ENCODE data around the gene LAMA4. TPM values are rescaled to one million over a fixed set of nuclear protein-coding genes. Genes with fewer than 3 reads are reported as not detected.

The LAMA4 gene
- total and polyA plus RNA-seq, 9 donors = 29.0 to 92.8 (median 42.5) TPM

- peaks cover 14% of the 10 kb centered on the region for H3K4me1 ChIP-seq (ENCODE audit: insufficient read depth)
- WGBS, 3 donors = 93 to 95% (median 95%) methylated on average over 7 of the region's 7 CpGs
Observed at GRCh38 chr6:112228480-112229332, 25.7 kb downstream of the LAMA4 start.

GRCh38 chr6:112227992-112228391 is 26.4 kb downstream of the LAMA4 start:
- H3K27ac ChIP-seq = no peak overlapping the region
- H3K9me3 ChIP-seq = no peaks in the 10 kb centered on the region
- H3K36me3 ChIP-seq = no peaks in the 10 kb centered on the region
- H3K27me3 ChIP-seq = no peaks in the 10 kb centered on the region
- intact Hi-C loops (cut with DNase I) = no loop called here
- TF ChIP-seq POLR2A (IDR thresholded peaks at IDR 0.05) = no peak
- no peak for TF ChIP-seq EP300 (IDR thresholded peaks at IDR 0.05)
- no peak for DNase-seq
- WGBS, 3 donors = 70 to 77% (median 73%) methylated on average over 1 of the region's 1 CpG
- peaks cover 11% of the 10 kb centered on the region for H3K4me1 ChIP-seq (ENCODE audit: insufficient read depth)
- no peak overlapping the region for H3K4me3 ChIP-seq

More at GRCh38 chr6:112228480-112229332, 25.7 kb downstream of the LAMA4 start:
- intact Hi-C loops (cut with DNase I) = no loop called here
- Histone ChIP-seq H3K9me3 (no peaks in the 10 kb centered on the region), H3K4me3 (no peak overlapping the region), H3K27ac (no peak overlapping the region), H3K27me3 (no peaks in the 10 kb centered on the region), H3K36me3 (no peaks in the 10 kb centered on the region)
- DNase-seq = no peak
- no peak for TF ChIP-seq POLR2A (IDR thresholded peaks at IDR 0.05)
- no peak for TF ChIP-seq CTCF (IDR thresholded peaks at IDR 0.05)
- TF ChIP-seq EP300 (IDR thresholded peaks at IDR 0.05) = no peak

GRCh38 chr6:112227411-112227810 is 27.0 kb downstream of the LAMA4 start:
- intact Hi-C loops (cut with DNase I) = no loop called here
- no peak overlapping the region for H3K4me3 ChIP-seq
- WGBS, 3 donors = 76 to 82% (median 79%) methylated on average over 2 of the region's 2 CpGs
- no peak for DNase-seq
- peaks cover 11% of the 10 kb centered on the region for H3K4me1 ChIP-seq (ENCODE audit: insufficient read depth)
- TF ChIP-seq CTCF (IDR thresholded peaks at IDR 0.05) (no peak), POLR2A (IDR thresholded peaks at IDR 0.05) (no peak), EP300 (IDR thresholded peaks at IDR 0.05) (no peak)
- H3K36me3 ChIP-seq = no peaks in the 10 kb centered on the region
- no peak overlapping the region for H3K27ac ChIP-seq
- H3K27me3 ChIP-seq = no peaks in the 10 kb centered on the region
- H3K9me3 ChIP-seq = no peaks in the 10 kb centered on the region

GRCh38 chr6:112225691-112226090 is 28.7 kb downstream of the LAMA4 start:
- no peak for DNase-seq
- Histone ChIP-seq H3K27me3 (no peaks in the 10 kb centered on the region), H3K36me3 (no peaks in the 10 kb centered on the region), H3K27ac (peak overlapping the region in 1 of 2 donors; percentile 26), H3K9me3 (no peaks in the 10 kb centered on the region), H3K4me1 (ENCODE audit: insufficient read depth) (peaks cover 12% of the 10 kb centered on the region), H3K4me3 (no peak overlapping the region)
- 4 to 35% (median 12%) methylated on average over 1 of the region's 1 CpG for WGBS, 3 donors
- intact Hi-C loops (cut with DNase I) = no loop called here
- TF ChIP-seq POLR2A (IDR thresholded peaks at IDR 0.05) (no peak), EP300 (IDR thresholded peaks at IDR 0.05) (no peak), CTCF (IDR thresholded peaks at IDR 0.05) (no peak)

GRCh38 chr6:112224088-112224487 is 30.3 kb downstream of the LAMA4 start:
- Histone ChIP-seq H3K36me3 (no peaks in the 10 kb centered on the region), H3K27ac (peak overlapping the region in 1 of 2 donors; percentile 57), H3K27me3 (no peaks in the 10 kb centered on the region), H3K4me1 (ENCODE audit: insufficient read depth) (peaks cover 12% of the 10 kb centered on the region), H3K4me3 (no peak overlapping the region), H3K9me3 (no peaks in the 10 kb centered on the region)
- intact Hi-C loops (cut with DNase I) = no loop called here
- no peak for DNase-seq
- TF ChIP-seq EP300 (IDR thresholded peaks at IDR 0.05) = no peak
- 82 to 89% (median 88%) methylated on average over 2 of the region's 2 CpGs for WGBS, 3 donors

Data from ovary (tissue), 9 donors.